NT2/D1 (cell line): ENCODE results near the gene RAF1.

Experiments
- SUZ12 ChIP-seq: IDR thresholded peaks from 2 replicates; pipeline ENCODE4 v1.6.1; 2011; ENCODE audit not compliant: insufficient read length, insufficient read depth; ENCODE audit errors: extremely low read depth
- YY1 ChIP-seq: IDR thresholded peaks from 2 replicates; pipeline ENCODE4 v1.6.1; 2011; ENCODE audit not compliant: insufficient read length, insufficient read depth
- ZNF274 ChIP-seq: IDR thresholded peaks from 2 replicates; pipeline ENCODE4 v1.6.1; 2011; ENCODE audit warnings: mild to moderate bottlenecking, low read depth, low read length

DNA sequence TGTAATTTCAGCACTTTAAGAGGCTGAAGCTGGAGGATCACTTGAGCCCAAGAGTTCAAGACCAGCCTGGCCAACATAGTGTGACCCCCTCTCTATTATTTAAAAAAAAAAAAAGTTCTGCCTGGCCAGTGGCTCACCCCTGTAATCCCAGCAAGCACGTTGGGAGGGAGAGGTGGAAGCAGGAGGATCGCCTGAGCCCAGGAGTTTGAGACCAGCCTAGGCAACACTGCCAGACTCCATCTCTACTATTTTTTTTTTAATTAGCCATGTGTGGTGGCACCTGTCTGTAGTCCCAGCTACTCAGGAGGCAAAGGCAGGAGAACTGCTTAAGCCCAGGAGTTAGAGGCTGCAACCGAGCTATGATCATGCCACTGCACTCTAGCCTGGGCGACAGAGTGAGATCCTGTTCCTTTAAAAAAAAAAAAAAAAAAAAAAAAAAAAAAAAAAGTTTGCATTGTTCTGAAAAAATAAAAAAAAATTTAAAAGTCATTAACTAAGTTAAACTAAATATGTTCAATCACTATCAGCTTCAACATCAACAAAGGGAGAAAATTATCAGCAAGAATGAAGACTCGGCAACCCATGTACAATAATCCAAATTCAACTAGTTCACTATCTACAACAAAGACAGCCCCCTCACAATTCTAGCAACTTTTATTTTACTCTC is 1.9 kb downstream of the RAF1 start:
- TF ChIP-seq SUZ12 (no peak), ZNF274 (no peak), YY1 (no peak)
